ENCODE measurements around the gene PGD.

The PGD gene

GRCh38 chr1:10433790-10434189 is 34.9 kb downstream of the PGD start:
- TF ChIP-seq CTCF (IDR thresholded peaks at IDR 0.05), result no peak

- no peak for TF ChIP-seq CTCF (IDR thresholded peaks at IDR 0.05)
Measured at GRCh38 chr1:10434590-10434989, 35.7 kb downstream of the PGD start.

GRCh38 chr1:10437052-10437451 is 38.2 kb downstream of the PGD start:
- no peak for TF ChIP-seq CTCF (IDR thresholded peaks at IDR 0.05)

GRCh38 chr1:10438677-10439163 is 39.9 kb downstream of the PGD start:
- no peak for TF ChIP-seq CTCF (IDR thresholded peaks at IDR 0.05)

- TF ChIP-seq CTCF (IDR thresholded peaks at IDR 0.05), result no peak
Measured at GRCh38 chr1:10440305-10440704, 41.4 kb downstream of the PGD start.

- TF ChIP-seq CTCF (IDR thresholded peaks at IDR 0.05), result no peak
Measured at GRCh38 chr1:10440794-10441193, 41.9 kb downstream of the PGD start.

- TF ChIP-seq CTCF (IDR thresholded peaks at IDR 0.05), result no peak
Measured at GRCh38 chr1:10444248-10444647, 45.4 kb downstream of the PGD start.

- TF ChIP-seq CTCF (IDR thresholded peaks at IDR 0.05), result no peak
Measured at GRCh38 chr1:10444795-10445397, 46.0 kb downstream of the PGD start.
